GM18867 (cell line): ENCODE measurements around the gene EML6.

Source experiments
- ATAC-seq: cut with Tn5 transposase; IDR thresholded peaks from one replicate; pipeline ENCODE4 v1.9.1; 2021; ENCODE audit warnings: mild to moderate bottlenecking, moderate library complexity; ENCODE audit not compliant: unreplicated experiment

The EML6 gene

GRCh38 chr2:54902763-54903162 is 179.3 kb downstream of the EML6 start:
- no peak for ATAC-seq

DNA sequence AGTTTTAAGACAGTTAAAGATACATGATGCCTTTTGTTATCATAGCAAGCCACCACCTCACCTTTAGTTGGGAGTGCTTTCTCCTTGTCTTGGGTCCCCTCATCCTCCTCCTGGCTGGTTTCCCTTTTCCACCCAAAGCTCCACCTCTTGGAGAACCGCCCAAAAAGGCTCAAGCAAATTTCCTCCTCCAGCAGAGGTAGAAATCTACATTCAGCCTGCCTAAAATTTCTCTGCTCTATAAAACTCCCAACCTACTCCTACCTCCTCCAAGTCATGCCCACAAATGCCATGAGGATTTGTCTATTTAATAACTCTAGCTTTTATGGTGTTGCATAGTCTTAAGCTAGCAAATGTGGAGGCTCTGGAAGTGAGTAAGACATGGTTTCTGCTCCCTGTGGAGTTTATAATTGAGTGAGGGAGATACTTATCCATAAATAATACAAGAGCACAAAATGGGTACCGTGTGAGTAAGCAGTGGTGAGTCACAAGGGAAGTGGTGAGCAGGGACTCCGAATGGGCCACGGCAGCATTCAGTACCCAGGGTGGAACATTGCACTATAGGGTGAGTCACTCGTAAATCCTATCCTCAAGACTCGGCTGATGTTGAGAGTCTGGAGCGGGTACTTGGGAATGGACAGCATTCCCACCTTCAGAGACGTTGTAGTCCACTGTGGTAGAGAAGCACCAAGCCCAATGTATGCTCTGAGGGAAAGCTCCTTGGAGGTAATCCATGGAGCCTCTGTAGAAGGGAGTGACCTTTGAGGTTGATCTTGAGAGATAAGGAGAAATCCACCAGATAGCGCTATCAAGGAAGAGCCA is 180.5 kb downstream of the EML6 start:
- ATAC-seq, result no peak

- ATAC-seq, result no peak
Measured at GRCh38 chr2:54904836-54905235, 181.4 kb downstream of the EML6 start.

- no peak for ATAC-seq
Measured at GRCh38 chr2:54906716-54907115, 183.3 kb downstream of the EML6 start.

DNA sequence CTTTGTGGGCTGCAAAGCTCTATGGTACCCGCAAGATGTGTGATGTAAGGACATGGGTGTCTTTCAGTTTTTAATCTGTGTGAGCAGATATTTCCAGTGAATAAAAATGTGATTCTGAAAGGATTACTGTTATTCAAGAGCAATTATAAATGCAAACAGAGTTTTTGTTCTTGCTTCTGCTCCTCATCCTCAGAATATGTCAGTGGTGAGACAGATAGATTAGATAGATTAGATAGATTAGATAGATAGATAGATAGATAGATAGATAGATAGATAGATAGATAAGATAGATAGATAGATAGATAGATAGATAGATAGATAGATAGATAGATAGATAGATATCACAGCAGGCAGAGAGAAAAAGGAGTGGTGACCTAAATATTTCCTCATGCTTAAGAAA is 184.2 kb downstream of the EML6 start:
- ATAC-seq, result no peak

- no peak for ATAC-seq
Measured at GRCh38 chr2:54908591-54908990, 185.1 kb downstream of the EML6 start.

DNA sequence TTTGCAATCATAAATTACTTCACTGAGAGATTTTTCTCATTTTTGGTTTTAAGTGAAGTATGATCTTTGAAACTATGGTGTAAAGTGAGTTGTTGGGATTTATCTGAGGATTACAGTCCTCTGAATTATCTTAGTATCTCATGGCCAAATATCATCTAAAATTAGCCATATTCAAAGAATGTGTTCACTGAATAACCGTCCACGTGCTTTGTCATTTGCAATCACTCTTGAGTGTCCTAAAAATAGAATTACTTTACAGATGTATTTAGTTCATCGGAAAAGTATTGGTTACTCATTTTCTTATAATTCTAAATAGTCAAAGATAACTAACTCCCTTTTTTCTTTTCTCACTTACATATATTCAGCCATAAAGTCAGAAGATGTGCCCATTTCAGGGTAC is 185.5 kb downstream of the EML6 start:
- no peak for ATAC-seq

GRCh38 chr2:54912305-54912704 is 188.8 kb downstream of the EML6 start:
- no peak for ATAC-seq

DNA sequence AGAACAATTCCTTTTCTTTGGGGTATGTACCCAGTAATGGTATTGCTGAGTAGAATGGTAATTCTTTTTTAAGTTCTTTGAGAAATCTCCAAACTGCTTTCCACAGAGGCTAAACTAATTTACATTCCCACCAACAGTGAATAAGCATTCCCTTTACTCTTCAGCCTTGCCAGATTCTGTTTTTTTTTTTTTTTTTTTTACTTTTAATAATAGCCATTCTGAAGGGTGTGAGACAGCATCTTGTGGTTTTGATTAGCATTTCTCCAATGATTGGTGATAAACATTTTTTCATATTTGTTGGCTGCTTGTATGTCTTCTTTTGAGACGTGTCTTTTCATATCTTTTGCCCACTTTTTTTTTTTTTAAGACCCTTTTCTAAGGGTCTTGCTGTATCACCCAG is 189.4 kb downstream of the EML6 start:
- ATAC-seq, result no peak

DNA sequence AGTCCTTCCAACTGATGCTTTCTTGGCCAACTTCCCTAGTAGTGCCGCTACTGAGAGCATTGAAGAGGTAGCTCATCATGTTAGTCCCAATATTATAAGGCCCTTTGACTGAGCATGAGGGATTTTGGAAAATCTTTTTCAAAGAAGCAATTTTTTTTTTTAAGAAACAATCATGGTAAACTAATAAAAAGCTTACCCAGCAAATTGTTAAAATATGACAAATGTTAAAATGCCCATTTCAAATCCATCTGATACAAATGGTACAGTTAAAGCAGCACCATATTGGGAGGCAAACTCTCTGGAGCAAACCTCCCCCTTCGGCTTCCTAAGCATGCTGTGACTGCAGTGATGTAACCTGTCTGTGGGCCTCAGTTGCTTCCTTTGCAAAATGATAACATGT is 191.2 kb downstream of the EML6 start:
- no peak for ATAC-seq

DNA sequence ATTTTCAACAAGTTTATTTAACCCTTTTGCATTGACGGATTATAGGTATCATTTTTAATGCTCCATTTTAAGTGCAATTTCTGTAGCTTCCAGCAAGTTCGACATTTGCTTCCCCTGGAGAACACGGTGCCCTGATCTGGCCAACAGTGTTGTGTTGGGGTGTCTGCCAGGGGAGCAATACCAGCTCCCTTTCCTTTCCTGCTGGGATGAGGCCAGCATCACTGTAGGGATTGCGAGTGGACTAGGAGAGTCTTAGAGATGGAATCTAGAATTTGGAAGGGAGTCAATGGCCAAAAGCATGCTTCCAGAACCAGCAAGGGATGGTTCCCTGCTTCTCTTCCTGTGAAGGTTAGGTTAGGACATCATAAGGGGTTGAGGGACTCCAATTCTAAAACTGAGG is 191.6 kb downstream of the EML6 start:
- no peak for ATAC-seq

- no peak for ATAC-seq
Measured at GRCh38 chr2:54916637-54917036, 193.2 kb downstream of the EML6 start.

DNA sequence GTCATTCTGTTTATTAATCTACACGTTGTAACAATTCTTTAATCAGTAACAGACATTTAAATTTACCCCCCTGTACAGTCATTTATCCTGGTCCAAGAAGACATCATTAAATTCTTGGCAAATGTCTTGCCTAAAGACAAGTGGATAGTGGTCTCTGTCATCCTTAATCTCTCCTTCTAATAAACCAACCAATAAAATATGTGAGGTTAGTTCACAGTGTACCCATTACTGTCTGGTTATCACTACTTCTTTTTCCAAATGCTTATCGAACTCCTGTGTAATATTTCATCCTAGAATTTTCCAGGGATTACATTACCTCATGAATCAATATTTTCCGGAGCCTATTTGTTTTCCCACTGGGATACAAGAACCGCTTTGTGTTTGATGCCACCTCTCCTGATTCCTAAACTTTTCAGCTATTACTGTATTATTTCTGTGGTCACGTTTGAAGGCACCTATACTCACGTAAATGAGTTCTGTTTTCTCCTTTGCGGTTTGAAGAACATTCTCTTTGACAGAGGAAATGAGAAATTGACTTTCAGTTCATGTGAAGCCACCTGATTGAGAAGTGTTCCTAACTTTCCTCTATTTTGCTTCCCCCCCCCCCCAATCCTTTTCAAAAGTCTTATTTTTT is 195.3 kb downstream of the EML6 start:
- ATAC-seq, result no peak

DNA sequence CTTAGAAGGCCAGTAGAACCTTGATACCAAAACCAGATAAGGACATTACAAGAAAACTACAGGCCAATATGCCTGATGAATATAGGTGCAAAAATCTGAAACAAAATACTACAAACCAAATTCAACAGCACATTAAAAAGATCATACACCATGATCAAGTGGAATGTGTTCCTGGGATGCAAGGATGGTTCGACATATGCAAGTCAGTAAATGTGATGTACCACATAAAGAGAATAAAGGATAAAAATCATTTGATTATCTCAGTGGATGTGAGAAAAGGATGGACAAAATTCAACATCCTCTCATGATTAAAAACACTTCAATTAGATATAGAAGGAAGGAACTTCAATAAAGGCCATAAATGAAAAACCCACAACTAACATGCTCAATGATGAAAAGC is 197.2 kb downstream of the EML6 start:
- ATAC-seq, result no peak

GRCh38 chr2:54924121-54924520 is 200.7 kb downstream of the EML6 start:
- no peak for ATAC-seq

DNA sequence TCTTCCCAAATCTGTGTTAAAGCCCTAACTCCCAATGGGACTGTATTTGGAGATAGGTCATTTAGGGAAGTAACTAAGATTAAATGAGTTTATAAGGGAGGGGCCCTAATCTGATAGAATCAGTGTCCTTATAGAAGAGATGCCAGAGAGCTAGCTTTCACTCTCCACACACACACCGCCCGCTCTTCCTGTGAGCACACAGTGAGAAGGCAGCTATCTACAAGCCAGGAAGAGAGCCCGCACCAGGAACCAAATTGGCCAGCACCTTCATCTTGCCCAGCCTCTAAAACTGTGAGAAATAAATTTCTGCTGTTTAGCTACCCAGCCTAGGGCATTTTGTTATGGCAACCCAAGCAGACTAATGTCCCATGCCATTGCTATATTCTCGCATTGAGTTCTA is 201.6 kb downstream of the EML6 start:
- no peak for ATAC-seq

GRCh38 chr2:54927085-54927750 is 203.8 kb downstream of the EML6 start:
- ATAC-seq, result no peak

DNA sequence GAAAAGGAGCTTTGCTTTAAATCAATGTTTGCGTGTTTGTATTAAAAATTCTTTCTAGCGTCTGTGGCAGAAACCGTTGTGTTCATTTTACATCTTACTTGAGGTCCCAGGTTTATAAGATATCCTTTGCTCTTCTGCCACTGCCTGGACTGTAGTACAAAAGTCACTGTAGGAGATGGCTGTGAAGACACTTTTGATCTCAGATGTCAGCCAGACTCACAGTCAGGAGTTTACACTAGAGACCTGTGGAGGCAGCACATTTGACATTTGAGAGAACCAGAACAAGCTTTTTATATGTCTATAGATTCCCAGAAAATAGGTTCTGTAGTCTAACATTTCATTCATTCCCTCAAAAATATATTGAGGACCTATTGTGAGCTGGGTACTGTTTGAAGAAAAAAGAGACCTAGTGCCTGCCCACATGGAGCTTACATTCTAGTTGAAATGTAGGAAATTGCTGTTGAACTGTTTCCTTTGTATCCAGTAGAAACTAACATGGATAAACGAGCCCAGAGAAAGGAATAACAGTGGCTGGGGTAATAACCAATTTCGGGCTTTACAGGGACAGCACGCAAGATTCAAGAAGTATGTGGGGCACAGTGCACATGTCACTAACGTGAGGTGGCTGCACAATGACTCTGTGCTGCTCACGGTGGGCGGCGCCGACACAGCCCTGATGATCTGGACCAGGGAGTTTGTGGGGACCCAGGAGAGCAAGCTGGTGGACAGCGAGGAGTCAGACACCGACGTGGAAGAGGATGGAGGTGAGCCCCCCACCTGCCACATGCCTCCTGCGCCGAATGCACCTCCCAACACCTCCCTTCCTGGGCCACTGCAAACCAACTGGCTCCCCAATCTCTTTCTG is 204.5 kb downstream of the EML6 start:
- ATAC-seq, result no peak

GRCh38 chr2:54928719-54929118 is 205.3 kb downstream of the EML6 start:
- ATAC-seq, result no peak

DNA sequence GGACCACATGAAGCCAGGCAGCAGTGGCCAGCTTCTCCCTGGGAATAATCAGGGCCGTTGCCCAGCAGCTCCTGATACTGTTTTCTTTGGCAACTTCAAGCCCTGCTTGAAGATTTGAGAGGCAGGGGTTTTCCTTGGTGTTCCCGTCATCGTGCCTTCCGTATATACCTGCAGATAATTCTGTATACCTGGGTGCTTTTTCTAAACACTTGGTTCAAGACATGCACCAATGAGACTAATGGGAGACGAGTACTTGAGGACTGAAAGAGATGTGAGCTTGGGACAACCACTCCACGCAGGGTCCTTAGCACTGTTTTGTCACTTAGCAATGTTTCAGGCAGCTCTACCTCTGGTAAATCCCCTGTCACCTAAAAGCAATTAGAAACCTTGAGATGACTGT is 208.0 kb downstream of the EML6 start:
- no peak for ATAC-seq

- no peak for ATAC-seq
Measured at GRCh38 chr2:54935389-54935788, 211.9 kb downstream of the EML6 start.
